ENCODE measurements around the gene MYOZ3. TPM values are rescaled to one million over a fixed set of nuclear protein-coding genes. Genes with fewer than 3 reads are reported as not detected.

MYOZ3 gene
- total RNA-seq, 1 donor from 2014 or later, result 2.6 TPM

DNA sequence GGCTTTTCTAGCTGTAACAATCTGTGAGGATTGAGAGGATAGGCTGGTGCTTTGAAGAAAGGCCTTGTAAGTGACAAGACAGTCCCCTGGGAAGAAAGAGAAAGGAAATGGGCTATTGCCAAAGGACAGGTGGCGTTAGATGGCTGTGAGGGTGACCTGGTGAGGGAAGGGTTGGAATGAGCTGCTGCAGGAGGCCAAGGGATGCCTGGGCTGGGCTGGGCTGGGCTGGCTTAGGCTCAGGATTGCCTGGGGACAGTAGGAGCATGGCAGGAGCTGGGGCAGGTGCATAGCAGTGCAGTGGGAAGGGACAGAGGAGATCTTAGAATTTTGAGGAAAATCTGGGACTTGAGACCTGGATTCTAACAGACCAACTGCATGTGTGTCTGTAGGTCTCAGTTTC lies 9.7 kb upstream of the MYOZ3 start:
- no peaks in the 10 kb centered on the region for H3K27me3 Mint-ChIP-seq (ENCODE audit: low read depth)
- peak overlapping the region; percentile 3 for H3K4me3 Mint-ChIP-seq
- TF ChIP-seq, protein P1, sequence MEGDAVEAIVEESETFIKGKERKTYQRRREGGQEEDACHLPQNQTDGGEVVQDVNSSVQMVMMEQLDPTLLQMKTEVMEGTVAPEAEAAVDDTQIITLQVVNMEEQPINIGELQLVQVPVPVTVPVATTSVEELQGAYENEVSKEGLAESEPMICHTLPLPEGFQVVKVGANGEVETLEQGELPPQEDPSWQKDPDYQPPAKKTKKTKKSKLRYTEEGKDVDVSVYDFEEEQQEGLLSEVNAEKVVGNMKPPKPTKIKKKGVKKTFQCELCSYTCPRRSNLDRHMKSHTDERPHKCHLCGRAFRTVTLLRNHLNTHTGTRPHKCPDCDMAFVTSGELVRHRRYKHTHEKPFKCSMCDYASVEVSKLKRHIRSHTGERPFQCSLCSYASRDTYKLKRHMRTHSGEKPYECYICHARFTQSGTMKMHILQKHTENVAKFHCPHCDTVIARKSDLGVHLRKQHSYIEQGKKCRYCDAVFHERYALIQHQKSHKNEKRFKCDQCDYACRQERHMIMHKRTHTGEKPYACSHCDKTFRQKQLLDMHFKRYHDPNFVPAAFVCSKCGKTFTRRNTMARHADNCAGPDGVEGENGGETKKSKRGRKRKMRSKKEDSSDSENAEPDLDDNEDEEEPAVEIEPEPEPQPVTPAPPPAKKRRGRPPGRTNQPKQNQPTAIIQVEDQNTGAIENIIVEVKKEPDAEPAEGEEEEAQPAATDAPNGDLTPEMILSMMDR (conservative IDR thresholded peaks at IDR 0.05), result no peak

DNA sequence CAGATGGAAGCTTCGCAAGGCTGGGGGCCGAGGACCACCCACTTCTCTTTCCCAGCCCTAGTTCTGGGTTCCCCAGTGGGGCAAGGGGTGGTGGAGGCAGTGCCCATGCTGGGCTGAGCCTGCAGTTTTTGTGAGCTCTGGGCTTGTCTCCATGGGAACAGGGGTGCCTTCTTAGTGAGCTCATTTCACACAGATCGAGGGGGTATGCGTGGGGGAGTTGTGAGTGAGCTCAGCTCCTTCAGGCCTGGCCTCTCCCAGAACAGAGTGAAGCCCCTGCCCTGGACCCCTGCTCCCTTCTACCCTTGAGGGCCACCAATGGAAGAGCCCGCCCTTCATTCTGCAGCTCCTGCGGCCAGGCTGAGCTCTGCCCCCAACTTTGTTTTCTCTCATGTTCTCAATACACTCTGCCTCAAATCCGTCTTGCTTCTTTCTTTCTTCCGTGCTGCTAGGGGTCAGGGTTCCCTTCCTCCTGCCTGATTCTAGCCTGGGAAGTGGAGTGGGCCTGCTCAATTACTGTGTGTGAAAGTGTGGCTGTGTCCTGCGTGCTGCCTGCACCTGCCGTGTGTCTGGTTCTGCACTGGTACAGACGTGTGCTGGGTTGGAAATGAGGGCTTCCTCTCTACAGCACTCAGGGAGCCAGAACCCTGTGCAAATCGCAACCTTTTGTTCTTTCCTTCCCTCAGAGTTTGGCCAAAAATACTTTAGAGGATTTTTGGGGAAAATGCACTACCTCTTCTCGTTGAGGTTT lies 9.0 kb upstream of the MYOZ3 start:
- Mint-ChIP-seq H3K9me3 (no peaks in the 10 kb centered on the region), H3K4me1 (peaks cover 21% of the 10 kb centered on the region), H3K27me3 (ENCODE audit: low read depth) (no peaks in the 10 kb centered on the region), H3K27ac (ENCODE audit: unreplicated experiment) (peak overlapping the region; percentile 14), H3K36me3 (ENCODE audit: low read depth) (no peaks in the 10 kb centered on the region), H3K4me3 (no peak overlapping the region)
- no peak for DNase-seq (ENCODE audit: low read depth, low spot score)
- TF ChIP-seq, protein P1 (conservative IDR thresholded peaks at IDR 0.05), result no peak

More for the DNA sequence above, 9.7 kb upstream of the MYOZ3 start:
- Mint-ChIP-seq H3K4me1 (peaks cover 21% of the 10 kb centered on the region), H3K36me3 (ENCODE audit: low read depth) (no peaks in the 10 kb centered on the region), H3K27ac (ENCODE audit: unreplicated experiment) (no peak overlapping the region), H3K9me3 (no peaks in the 10 kb centered on the region)
- no peak for DNase-seq (ENCODE audit: low read depth, low spot score)

DNA sequence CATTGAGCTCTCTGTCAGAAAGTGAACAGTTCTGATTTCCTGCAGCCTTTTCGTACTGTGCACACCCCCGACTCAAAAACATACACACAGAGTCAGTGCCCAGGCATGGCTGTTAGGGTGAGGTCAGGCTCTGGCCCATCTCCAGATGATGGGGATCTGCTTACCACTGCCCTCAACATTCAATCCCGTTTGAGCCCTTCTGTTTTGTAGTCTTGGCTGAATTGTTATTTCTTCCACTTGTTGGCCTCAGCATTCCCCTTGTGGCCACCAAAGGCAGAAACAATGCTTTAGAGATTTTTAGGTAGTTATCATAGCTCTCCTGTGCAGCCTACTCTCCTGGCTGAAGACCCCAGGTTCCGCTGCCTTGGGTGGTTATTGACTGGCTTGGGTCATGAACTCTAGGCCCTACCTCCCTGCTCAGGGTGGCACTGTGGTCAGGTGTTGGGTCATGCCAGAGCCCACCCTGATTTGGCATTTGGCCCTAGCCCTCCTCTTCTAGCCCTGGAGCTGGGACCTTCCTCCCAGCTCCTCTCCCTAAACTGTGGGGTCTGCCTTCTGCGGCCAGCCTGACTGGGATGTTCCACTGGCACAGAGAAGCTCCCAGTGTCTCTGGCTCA lies 7.8 kb upstream of the MYOZ3 start:
- no peak overlapping the region for H3K4me3 Mint-ChIP-seq
- DNase-seq (ENCODE audit: low read depth, low spot score), result no peak

DNA sequence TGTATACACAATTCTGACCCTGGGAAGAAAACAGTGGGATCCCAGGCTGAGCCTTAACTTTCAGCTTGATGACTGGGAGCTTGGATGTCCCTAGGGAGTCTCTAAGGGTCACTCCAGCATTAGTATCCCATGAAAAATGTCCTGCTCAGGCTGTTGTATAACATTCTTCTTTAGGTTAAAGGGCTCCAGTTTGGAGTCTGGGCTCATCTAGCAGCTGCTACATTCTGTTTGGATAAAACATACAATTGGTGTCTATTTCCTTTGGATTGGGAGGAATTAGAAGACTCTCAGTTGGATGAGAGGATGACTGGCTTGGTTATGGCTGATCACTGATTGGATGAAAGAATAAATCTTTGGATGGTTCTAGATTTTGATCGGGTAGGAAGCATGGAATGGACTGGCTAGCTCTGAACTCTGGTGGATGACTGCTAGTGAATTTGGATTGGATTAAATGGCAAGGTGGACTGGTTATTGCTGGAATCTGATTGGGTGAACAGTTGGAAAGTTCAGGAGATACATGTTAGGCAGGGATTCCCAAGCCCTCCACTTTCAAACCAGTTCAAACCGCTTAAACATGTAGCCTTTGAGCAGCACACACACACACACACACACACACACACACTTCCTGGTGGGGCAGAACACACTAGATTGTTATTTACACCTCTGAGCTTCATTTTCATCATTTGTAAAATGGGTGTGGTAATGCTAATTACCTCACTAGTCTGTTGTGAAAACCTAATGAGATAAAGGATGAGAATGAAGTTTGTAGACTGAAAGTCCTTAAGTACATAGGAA lies 7.1 kb upstream of the MYOZ3 start:
- Mint-ChIP-seq H3K27ac (ENCODE audit: unreplicated experiment) (no peak overlapping the region), H3K9me3 (no peaks in the 10 kb centered on the region), H3K27me3 (ENCODE audit: low read depth) (no peaks in the 10 kb centered on the region), H3K4me1 (peaks cover 30% of the 10 kb centered on the region), H3K36me3 (ENCODE audit: low read depth) (no peaks in the 10 kb centered on the region), H3K4me3 (peak overlapping the region; percentile 13)
- DNase-seq (ENCODE audit: low read depth, low spot score), result no peak
- TF ChIP-seq, protein P1 (conservative IDR thresholded peaks at IDR 0.05), result no peak

More for the DNA sequence above, 7.8 kb upstream of the MYOZ3 start:
- no peaks in the 10 kb centered on the region for H3K27me3 Mint-ChIP-seq (ENCODE audit: low read depth)
- TF ChIP-seq, protein P1 (conservative IDR thresholded peaks at IDR 0.05), result no peak
- no peaks in the 10 kb centered on the region for H3K9me3 Mint-ChIP-seq
- H3K4me1 Mint-ChIP-seq, result peaks cover 30% of the 10 kb centered on the region
- no peaks in the 10 kb centered on the region for H3K36me3 Mint-ChIP-seq (ENCODE audit: low read depth)
- H3K27ac Mint-ChIP-seq (ENCODE audit: unreplicated experiment), result no peak overlapping the region

DNA sequence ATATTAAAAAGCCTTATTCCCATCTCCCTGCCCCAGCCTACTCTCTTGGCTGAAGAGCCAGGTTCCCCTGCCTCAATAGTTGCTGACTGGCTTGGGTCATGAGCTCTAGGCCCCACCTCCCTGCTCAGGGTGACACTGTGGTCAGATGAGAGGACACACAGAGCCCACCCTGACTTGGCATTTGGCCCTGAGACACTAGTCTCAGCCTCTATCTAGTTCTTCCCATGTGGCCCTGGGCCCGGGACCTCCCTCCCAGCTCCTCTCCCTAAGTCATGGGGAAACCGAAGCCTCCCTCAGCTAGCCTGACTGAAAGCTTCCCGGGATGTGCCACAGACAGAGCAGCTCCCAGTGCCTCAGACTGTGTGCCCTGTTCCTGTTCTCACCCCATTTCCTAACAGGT lies 5.8 kb upstream of the MYOZ3 start:
- DNase-seq (ENCODE audit: low read depth, low spot score), result no peak
- TF ChIP-seq, protein P1 (conservative IDR thresholded peaks at IDR 0.05), result no peak
- Mint-ChIP-seq H3K9me3 (no peaks in the 10 kb centered on the region), H3K27me3 (ENCODE audit: low read depth) (peaks cover 3% of the 10 kb centered on the region), H3K27ac (ENCODE audit: unreplicated experiment) (no peak overlapping the region), H3K36me3 (ENCODE audit: low read depth) (no peaks in the 10 kb centered on the region), H3K4me3 (peak overlapping the region; percentile 12), H3K4me1 (peaks cover 30% of the 10 kb centered on the region)

Measured in neural crest cell (in vitro differentiated cells).